Endothelial cell of hepatic sinusoid (primary cell): ENCODE measurements around the gene IREB2.
"Not testable (repeated sequence)": the region's sequence is repeated elsewhere in the genome, so short reads cannot be mapped to it uniquely, and the experiment has no call there.

Experiments used
- in situ Hi-C: cut with HindIII; loops from 2 replicates; pipeline ENCODE4 v1.10.0; 2017; ENCODE audit warnings: low sequenced_read_pairs

IREB2 gene, protein sequence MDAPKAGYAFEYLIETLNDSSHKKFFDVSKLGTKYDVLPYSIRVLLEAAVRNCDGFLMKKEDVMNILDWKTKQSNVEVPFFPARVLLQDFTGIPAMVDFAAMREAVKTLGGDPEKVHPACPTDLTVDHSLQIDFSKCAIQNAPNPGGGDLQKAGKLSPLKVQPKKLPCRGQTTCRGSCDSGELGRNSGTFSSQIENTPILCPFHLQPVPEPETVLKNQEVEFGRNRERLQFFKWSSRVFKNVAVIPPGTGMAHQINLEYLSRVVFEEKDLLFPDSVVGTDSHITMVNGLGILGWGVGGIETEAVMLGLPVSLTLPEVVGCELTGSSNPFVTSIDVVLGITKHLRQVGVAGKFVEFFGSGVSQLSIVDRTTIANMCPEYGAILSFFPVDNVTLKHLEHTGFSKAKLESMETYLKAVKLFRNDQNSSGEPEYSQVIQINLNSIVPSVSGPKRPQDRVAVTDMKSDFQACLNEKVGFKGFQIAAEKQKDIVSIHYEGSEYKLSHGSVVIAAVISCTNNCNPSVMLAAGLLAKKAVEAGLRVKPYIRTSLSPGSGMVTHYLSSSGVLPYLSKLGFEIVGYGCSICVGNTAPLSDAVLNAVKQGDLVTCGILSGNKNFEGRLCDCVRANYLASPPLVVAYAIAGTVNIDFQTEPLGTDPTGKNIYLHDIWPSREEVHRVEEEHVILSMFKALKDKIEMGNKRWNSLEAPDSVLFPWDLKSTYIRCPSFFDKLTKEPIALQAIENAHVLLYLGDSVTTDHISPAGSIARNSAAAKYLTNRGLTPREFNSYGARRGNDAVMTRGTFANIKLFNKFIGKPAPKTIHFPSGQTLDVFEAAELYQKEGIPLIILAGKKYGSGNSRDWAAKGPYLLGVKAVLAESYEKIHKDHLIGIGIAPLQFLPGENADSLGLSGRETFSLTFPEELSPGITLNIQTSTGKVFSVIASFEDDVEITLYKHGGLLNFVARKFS

DNA sequence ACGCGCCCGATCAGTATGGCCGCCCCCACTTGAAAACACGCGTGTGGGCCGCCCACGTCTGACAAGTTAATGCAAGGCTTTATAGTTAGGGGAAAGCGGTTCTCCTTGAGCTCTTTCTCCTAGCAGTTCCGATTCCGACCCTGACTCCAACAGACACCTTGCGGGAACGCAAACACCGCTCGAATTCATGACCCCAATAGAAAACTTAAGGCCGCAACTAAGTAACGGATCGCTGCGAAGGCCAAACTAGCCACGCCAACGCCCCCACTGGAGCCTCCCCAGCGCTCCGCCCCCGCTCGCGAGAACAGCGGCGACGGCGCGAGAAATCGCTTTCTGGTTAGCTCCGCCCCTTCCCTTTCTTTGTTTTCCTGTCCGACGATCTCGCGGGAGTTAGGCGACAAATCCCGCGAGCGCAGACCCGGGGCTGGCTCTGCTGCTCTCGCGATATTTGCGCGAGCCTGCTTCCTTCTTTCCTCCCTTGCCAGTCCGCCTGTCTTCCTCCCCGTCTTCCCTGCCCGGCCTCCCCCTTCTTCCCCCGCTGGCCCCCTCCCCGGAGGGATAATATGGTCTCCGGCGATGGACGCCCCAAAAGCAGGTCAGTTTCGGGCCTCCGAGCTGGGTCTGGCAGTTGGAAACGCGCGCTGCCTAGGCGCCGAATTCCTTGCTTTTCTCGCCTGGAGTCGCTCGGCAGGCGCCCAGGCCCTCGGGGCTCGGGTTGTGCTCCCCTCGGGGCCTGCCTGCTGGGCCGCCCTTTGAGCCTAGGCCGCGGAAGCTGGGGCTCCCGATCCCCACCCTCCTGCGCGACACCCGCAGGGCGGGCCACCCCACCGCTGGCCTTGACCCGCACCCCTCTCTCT lies at the start of gene IREB2:
TSS of gene IREB2 (plus strand) at position 455 of the 857 bp plus-strand sequence. CDS start at position 577, 122 bp downstream.
- in situ Hi-C loops = no loop called here

- in situ Hi-C loops = no loop called here
Observed at GRCh38 chr15:78388865-78389264, 49.2 kb upstream of the IREB2 start.

DNA sequence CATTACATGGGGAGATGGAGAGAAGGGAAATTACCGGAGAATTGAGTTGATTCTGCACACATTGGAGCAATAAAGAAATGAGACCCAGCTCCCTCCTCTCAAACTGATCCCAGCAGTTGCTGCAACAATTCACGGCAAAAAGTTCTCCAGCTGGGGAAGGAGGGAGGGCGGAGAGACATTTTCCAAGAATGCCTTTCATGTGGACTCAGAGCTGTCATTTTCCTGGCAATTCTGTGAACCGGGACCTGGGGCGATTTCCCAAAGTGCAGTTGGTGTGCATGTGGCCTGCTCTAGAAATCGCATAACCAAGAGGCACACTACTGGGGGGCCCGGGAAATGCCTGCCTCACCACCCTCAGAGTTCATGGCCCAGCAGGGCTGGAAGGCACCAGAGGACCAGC lies 48.7 kb upstream of the IREB2 start:
- in situ Hi-C loops = no loop called here

GRCh38 chr15:78389738-78390137 lies 48.3 kb upstream of the IREB2 start:
- in situ Hi-C loops = no loop called here

- in situ Hi-C loops = no loop called here
Observed at GRCh38 chr15:78390242-78390641, 47.8 kb upstream of the IREB2 start.

- in situ Hi-C loops = no loop called here
Observed at GRCh38 chr15:78390826-78391225, 47.2 kb upstream of the IREB2 start.

DNA sequence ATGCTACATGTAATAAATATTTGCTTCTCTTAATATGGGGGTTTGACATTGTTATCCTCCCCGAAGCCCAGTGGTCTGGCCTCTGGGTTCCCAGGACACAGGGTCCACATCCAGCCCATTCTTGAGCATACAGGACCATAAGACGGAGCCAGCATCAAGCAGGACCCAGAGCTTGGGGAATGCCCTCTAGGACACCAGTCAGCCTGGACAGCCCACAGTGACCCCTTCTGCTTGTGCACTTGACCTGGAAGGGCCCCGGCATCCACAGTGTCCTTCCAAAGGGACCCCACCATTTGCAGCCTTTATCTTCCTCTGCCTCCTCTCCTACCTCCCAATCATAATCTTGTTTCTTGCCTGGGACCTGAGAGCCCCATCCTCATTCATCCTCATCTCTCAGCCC lies 46.2 kb upstream of the IREB2 start:
- in situ Hi-C loops = no loop called here

DNA sequence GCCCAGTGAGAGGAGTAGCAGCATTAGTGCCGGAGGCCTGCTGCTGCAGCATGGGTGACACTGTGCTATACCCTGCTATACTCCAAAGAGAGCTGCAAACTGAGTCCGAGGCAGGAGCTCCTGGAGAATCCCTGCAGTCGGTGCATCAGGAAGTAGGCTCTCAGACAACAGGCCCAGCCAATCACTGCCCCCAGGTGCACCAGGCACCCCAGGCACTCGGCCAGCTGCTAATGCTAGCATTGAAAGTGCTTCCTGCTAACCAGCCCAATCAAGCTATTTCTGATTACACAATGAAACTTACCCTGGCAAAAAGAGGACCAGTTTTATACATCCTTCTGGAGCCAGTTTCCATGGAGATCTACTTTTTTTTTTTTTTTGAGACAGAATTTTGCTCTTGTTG lies 45.6 kb upstream of the IREB2 start:
- in situ Hi-C loops = no loop called here

- in situ Hi-C loops = no loop called here
Observed at GRCh38 chr15:78393137-78393536, 44.9 kb upstream of the IREB2 start.

- in situ Hi-C loops = no loop called here
Observed at GRCh38 chr15:78394026-78394425, 44.0 kb upstream of the IREB2 start.

- in situ Hi-C loops = no loop called here
Observed at GRCh38 chr15:78394981-78395616, 42.9 kb upstream of the IREB2 start.

- in situ Hi-C loops = no loop called here
Observed at GRCh38 chr15:78396186-78396814, 41.7 kb upstream of the IREB2 start.

DNA sequence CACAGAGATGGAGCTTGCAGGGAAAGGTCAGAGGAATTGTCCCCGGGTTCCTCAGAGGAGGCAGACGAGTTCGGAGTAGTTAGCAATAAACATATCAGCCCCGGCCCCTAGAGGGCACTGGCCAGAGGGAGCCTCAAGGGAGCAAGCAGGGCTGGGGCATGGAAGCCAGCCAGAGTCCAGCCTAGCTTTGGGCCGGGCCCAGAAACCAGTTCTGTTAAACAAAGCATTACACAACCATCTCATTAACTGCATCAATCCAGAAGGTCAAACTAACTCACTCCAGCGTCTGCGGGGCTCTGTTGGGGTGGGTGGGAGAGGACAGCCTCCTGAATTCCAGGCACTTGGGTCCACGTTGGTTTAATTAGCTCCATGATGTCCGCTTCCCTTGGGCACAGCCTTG lies 41.0 kb upstream of the IREB2 start:
- in situ Hi-C loops = no loop called here

DNA sequence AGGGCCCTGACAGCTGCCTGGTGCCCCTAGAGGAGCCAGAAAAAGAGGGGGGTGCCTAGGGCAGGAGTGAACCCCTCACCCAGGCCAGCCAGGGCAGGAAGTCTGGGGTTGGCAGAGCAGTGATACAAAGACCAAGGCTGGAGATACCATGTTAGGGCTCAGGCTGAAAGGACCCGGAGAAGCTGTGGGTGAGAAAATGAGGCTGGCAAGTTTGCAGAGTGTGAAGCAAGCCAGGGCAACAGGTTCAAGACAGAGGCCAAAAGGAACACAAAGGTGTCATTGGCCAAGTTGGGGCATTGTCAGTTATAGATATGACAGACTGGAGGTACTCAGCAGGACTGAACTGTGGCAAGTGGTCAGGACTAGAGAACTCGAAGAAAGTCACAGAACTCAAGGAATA lies 40.6 kb upstream of the IREB2 start:
- in situ Hi-C loops = no loop called here

DNA sequence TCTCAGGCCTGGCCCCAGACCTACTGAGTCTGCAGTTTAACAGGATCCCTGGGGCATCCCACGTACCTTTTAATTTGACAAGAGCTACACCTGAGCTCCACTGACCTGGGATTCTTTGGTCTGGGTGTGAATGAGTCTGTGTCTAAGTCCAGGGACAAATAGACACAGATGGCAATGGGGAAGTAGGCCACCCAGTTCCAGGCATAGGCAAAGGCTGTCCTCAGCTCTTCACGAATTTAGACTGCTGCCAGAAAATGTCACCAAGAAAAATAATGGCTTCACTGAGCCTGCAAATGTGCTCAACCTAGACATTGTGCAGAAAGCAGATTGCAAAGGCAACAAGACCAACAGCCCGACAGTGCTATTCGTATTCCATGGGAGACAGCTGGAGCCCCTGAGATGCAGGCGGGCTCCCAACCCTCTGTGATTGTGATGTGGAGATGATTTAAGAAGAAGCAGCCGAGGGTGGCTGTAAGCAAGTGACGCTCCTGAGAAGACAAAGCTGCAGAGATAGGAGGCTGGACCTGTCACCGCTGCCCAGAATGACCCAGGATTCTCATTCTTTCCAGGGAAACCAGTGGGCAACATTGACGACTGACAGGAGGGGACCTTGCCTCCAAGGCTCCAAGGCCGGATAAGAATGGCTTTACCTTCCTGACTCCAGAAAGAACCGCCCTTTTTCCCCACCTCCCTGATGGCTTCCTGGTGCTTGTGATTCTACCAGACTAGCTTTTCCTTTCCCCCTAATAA lies 39.8 kb upstream of the IREB2 start:
- in situ Hi-C loops = no loop called here

DNA sequence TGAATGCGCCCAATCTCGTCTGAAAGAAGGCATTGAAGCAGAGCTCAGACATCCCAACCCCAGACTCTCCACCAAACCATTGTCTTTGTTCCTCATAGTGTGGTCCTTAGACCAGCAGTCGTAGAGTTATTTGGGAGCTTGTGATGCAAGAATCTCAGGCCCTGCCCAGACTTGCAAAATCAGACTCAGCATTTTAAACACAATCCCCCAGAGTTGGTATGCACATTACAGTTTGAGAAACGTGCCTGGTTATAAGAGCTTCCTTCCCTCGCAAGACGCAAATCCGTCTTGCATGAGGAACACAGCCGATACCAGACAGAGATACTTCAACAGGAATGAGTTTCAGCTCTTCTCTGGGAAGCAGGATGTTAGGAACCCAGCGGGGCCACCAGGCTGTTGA lies 38.9 kb upstream of the IREB2 start:
- in situ Hi-C loops = no loop called here

DNA sequence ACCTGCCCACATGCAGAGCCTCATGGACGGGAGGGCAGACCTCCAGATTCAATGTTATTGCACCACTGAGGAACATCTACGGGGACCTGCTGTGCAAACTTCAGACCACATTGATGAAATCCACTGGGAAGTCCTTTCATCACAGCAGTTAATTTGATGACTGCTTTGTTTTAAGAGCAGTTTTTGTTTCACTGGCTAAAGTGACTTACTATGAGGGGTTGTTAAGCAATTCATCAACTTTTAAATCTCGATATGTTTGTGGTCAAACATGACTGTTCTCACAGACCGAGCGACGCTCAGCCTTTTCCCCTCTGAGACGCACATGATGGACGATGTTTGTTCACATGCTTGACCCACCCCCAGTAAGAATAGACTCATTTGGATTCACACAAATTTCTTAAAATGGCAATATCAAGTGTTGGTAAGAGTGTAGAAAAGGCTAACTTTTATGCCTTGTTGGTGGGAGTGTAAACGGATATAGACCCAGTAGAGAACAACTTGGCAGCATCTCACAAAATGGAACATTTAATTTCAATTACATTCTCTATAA lies 35.9 kb upstream of the IREB2 start:
- in situ Hi-C loops = no loop called here

DNA sequence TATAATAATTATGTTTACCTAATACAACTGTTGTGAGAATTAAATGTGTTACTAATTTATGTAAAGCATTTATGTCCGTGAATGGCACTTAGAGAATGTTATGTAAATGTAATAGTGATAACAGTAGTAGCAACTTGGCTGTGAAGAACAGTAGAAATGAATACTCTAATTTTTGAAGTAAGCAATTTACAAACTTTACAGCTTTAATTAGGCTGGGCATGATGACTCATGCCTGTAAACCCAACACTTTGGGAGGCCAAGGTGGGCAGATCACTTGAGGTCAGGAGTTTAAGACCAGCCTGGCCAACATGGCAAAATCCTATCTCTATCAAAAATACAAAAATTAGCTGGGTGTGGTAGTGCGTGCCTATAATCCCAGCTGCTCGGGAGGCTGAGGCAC lies 33.9 kb upstream of the IREB2 start:
- in situ Hi-C loops = no loop called here

DNA sequence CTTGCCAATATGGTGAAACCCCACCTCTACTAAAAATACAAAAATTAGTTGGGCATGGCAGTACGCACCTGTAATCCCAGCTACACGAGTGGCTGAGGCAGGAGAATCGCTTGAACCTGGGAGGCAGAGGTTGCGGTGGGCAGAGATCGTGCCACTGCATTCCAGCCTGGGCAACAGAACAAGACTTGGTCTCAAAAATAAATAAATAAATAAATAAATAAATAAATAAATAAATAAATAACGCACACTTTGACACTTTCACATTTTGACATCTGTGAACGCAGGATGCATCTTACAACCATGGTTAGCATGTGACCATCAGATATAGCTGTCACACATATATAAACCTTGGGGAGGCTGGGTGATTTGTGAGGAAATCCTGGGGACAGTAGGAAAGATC lies 33.2 kb upstream of the IREB2 start:
- in situ Hi-C loops = not testable (repeated sequence)
